GM06990 (cell line): ENCODE data around the gene TM4SF20.

Source experiments
- DNase-seq: peaks from one replicate; pipeline ENCODE4 v3.0.0-alpha.2; 2011; ENCODE audit not compliant: insufficient read length; ENCODE audit errors: extremely low read depth
- H3K27me3 ChIP-seq: replicated peaks from 2 replicates; pipeline ENCODE4 v1.6.0; 2011; ENCODE audit warnings: low read length; ENCODE audit not compliant: control insufficient read depth, insufficient read depth
- H3K36me3 ChIP-seq: 2 replicates; pipeline ENCODE4 v1.5.1; 2011; ENCODE audit warnings: low read length; ENCODE audit not compliant: control insufficient read depth, insufficient read depth
- H3K4me3 ChIP-seq: replicated peaks from 2 replicates; pipeline ENCODE4 v1.5.1; 2011; ENCODE audit warnings: low read depth, mild to moderate bottlenecking, control low read depth, low read length
- CTCF ChIP-seq: IDR thresholded peaks from 2 replicates; pipeline ENCODE4 v1.5.1; 2011; ENCODE audit warnings: low read length, control low read depth, mild to moderate bottlenecking, inconsistent platforms; ENCODE audit not compliant: insufficient read depth, poor library complexity, severe bottlenecking

TM4SF20 gene

GRCh38 chr2:227402959-227403358 lies 23.9 kb upstream of the TM4SF20 start:
- Histone ChIP-seq H3K27me3 (no peaks in the 10 kb centered on the region), H3K4me3 (no peak overlapping the region), H3K36me3 (no peaks in the 10 kb centered on the region)
- no peak for DNase-seq
- TF ChIP-seq CTCF = no peak

- Histone ChIP-seq H3K27me3 (no peaks in the 10 kb centered on the region), H3K4me3 (no peak overlapping the region), H3K36me3 (no peaks in the 10 kb centered on the region)
- no peak for DNase-seq
- no peak for TF ChIP-seq CTCF
Observed at GRCh38 chr2:227402321-227402720, 23.2 kb upstream of the TM4SF20 start.

GRCh38 chr2:227401550-227401949 lies 22.4 kb upstream of the TM4SF20 start:
- TF ChIP-seq CTCF = no peak
- no peak for DNase-seq
- no peaks in the 10 kb centered on the region for H3K36me3 ChIP-seq
- H3K27me3 ChIP-seq = no peaks in the 10 kb centered on the region
- H3K4me3 ChIP-seq = no peak overlapping the region

- no peak for DNase-seq
- TF ChIP-seq CTCF = no peak
- H3K4me3 ChIP-seq = no peak overlapping the region
- H3K36me3 ChIP-seq = no peaks in the 10 kb centered on the region
- no peaks in the 10 kb centered on the region for H3K27me3 ChIP-seq
Observed at GRCh38 chr2:227398684-227399670, 19.9 kb upstream of the TM4SF20 start.

GRCh38 chr2:227397562-227397961 lies 18.5 kb upstream of the TM4SF20 start:
- no peak for DNase-seq
- Histone ChIP-seq H3K36me3 (no peaks in the 10 kb centered on the region), H3K4me3 (no peak overlapping the region), H3K27me3 (no peaks in the 10 kb centered on the region)
- TF ChIP-seq CTCF = no peak
